Fibroblast of skin of left biceps (primary cell): ENCODE data around the gene NXPH1.

Source experiments
- DNase-seq, 2 experiments: peaks; one replicate each; pipeline ENCODE4 v3.0.0-alpha.2; 2013; ENCODE audit warnings: low read depth in 2 of 2

The NXPH1 gene

GRCh38 chr7:8499128-8499527 lies 65.7 kb downstream of the NXPH1 start:
- no peak for DNase-seq

DNA sequence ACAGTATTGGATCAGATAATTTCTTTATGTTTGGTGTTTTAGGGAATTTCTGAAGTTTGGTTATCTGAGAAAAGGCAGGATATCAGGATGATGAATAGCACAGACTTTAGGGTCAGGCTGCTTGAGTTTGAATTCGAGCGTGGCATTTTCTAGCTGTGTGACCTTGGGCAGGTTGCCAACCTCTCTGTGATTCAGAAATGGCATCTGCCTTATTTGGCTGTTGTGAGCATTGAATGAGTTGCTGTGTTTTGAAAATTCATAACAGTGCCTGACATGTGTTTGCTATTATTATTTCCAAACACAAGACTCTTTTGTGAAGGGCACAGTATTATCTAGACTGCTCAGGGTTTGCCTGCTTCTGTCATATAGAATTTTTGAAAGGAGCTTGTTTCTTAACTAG lies 66.9 kb downstream of the NXPH1 start:
- DNase-seq, result no peak

- DNase-seq, result no peak
Observed at GRCh38 chr7:8507566-8507965, 74.2 kb downstream of the NXPH1 start.

- no peak for DNase-seq
Observed at GRCh38 chr7:8509621-8510020, 76.2 kb downstream of the NXPH1 start.

- no peak for DNase-seq
Observed at GRCh38 chr7:8511855-8512254, 78.4 kb downstream of the NXPH1 start.

DNA sequence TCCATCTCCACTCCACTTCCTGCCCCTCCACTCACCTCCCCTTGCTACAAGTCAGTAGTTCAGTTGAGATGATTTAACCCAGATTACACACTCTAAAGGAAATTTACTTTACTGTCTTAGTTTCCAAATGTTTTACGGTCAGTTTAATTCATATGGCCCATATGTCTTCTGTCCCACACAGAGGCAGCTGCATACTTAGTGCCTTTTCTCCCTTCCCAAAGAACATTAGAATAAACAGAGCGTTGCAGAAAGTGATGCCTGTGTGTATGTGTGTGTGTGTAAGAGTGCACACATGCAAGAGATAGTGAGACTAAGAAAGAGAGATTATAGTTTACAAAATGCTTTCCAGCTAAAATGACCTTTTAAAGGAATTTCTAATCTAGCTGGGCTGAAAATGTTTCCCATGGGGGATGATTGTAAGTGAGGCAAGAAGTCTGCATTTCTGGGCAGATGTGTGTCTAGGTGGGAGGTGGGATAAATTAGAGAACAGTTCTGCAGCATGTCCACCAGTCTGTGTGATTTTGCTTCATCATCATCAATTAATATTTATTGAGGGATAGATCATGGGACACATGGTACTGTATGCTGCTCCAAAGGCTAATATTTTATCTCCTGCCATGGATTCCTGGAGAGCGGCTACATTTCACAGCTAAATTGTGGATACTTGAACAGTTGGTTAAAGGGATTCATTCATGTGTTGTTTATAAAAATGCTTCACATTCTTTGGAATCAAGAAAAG lies 81.5 kb downstream of the NXPH1 start:
- DNase-seq, result no peak

GRCh38 chr7:8515640-8516185 lies 82.3 kb downstream of the NXPH1 start:
- no peak for DNase-seq

DNA sequence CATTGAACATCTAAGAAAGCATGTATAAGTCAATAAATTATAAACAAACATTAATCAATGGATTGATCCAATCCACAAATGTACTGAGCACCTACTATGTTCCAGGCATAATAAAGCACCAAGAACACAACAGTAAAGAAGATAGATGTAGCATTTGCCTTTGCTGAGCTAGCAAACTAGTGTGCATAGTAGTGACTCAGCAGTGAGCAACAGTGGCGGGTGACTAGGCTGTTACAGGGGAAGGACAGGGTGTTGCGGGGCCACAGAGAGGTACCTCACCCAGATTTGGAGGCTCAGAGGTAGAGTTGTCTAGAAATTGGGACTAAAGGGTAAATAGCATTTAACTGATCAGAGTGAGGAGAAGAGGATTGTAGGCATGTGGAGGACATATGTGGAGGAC lies 83.6 kb downstream of the NXPH1 start:
- DNase-seq, result no peak

DNA sequence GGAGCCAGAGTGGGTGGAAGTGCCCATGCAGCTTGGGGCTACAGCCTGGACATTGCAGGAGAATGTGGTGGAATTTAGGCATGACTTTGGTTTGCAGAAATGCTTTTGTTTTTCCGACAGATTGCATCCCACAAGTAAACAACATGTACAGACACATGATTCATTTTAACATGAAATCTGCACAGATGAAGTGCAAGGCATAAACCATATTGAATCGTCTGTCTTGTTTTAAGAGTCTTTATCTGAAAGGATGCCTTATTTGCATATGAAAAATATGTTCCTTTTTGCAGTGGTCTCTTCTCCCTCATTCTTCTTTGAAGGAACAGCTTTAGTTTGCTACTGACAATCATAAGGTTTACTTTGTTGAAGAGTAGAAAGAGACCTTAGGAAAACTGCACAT lies 94.9 kb downstream of the NXPH1 start:
- DNase-seq, result no peak

DNA sequence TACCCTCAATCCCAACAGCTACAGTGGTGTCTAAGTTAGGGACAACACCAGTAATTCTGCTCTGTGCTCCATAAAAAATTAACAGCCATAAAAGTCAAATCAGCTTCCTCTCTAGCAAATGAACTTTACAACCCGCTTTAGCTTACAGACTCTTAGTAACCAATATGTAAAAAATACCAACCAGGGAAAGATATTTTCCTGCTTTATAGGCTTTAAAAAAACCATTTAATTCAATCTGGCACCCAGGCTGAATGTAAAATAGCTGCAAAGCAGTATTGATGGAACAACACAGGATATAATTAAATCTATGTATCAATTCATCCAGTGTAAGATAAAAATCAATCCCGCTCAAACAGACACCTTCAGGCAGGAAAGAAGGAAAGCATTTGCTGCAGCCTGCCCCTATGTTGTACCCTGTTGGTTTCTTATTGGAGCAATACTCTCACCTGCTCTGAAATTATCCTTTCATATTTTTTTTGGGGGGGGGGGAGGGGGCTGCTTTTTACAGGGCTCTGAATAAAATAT lies 98.6 kb downstream of the NXPH1 start:
- no peak for DNase-seq

- DNase-seq, result no peak
Observed at GRCh38 chr7:8536431-8536830, 103.0 kb downstream of the NXPH1 start.

GRCh38 chr7:8549046-8549445 lies 115.6 kb downstream of the NXPH1 start:
- no peak for DNase-seq

- DNase-seq, result no peak
Observed at GRCh38 chr7:8560501-8560900, 127.1 kb downstream of the NXPH1 start.

- no peak for DNase-seq
Observed at GRCh38 chr7:8561449-8561848, 128.0 kb downstream of the NXPH1 start.

DNA sequence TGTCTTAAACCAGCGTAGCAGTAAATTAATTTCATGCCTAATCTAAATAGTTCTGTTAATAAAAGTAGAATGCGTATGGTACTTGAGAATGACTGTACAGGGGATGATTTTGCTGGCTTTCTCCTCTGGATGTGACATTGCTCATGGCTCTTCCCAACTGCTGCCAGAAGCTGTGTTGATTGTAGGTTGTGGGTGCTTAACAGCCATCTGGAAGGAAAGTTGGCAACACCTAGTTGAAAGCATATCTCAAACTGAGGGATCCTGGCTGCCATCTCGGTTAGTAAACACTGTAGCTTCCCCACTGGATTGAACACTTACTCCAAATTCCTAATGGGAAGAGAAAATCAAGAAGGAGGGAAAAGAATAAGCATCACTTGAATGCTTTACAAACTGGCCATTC lies 130.9 kb downstream of the NXPH1 start:
- no peak for DNase-seq

- DNase-seq, result no peak
Observed at GRCh38 chr7:8566016-8566415, 132.6 kb downstream of the NXPH1 start.

DNA sequence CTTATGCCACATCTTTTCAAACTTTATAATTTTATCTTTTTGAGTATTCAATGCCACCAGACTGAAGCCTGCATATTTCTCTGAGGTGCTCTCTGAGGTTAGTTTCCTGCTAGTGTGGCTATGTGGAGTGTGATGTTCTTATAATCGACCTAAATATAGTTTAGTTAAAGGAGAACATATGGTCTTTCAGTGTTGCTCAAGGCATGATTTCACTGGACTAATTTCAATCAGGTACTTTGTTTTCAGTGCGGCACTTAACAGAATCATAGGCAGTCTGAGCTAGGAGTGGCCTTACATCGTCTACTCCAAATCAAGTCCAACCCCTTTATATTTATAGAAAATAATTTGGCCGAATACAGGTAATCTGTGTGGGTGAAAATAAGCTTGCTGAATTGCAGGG lies 134.2 kb downstream of the NXPH1 start:
- DNase-seq, result no peak

DNA sequence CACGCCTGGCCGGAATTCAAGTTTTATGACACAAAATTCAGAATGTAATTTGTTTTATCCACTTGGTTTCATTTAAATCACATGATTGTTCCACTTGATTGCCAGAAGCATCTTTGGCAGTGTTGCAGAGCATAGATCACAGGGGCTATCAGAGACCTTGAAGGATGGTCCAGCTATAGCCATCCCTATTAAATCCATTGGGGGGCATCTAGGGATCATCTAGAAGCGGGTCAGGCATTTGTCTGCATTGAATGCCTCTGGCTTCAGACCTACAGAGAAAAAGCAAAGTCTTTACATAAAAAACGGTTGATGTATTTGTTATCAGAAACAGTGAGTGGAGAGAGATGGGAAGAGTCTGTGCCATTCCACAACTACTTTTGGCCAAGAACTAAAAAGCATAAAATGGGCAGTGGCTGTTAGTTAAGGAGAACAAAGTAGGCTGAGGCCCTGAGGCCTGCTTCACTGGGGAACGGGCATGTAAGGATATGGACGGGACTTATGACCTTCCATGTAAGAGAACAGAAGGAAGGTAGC lies 146.3 kb downstream of the NXPH1 start:
- DNase-seq, result no peak

DNA sequence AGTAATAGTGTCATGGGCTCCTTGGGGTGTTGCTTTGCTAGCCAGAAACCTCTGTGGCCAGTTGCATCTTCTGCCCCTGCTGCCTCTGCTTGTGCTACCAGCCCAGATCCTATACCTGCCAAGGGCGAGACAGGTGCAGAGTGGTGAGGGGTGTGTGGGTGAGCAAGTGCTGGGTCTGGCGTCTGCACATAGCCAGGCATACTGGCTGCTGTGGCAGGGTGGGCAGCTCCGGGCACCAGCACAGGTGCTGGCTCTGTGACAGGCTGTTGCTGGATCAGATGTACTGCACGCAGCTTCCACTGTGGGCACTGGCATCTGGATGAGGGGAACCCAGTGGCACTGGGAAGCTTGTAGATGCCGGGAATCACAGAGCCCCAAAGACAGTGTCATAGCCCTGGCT lies 148.4 kb downstream of the NXPH1 start:
- no peak for DNase-seq

- no peak for DNase-seq
Observed at GRCh38 chr7:8582728-8583127, 149.3 kb downstream of the NXPH1 start.

GRCh38 chr7:8585591-8585990 lies 152.2 kb downstream of the NXPH1 start:
- no peak for DNase-seq

DNA sequence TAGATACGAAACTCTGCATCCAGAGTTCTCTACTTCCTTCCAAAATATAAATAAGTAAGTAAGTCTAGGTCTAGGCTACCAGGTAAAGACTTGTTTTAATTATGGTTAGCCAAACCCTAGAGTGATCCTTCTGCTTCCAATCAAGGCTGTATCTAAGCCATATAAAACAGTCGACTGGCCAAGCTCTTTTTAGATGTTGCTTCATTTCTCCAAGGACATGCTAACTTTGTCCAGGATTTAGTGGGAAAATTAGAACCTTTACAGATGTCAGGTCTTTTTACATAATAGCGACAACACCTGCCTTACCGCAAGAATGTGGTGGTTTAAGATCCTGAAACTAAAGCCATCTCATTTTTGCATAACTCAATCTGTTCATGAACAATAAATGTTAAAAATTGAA lies 156.8 kb downstream of the NXPH1 start:
- DNase-seq, result no peak

DNA sequence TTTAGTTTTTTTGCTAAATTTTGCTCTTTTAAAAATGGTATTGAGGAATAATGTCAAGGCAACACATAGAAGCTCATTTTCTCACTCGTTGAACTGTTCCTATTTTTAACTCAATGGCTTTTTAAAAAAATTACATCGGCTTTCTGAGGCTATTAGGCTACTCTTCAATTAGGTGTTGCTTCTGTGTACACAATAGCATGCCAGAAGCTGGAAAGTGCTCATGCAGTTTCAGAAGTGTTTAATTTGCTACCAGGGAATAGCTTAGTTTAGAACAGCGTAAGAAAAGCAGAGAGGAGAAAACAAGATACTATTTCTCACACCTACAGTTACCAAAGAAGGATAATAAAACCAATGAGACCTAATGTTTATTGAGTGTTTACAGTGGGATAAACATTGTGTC lies 157.4 kb downstream of the NXPH1 start:
- no peak for DNase-seq
